Right lobe of liver (tissue), 4 donors: Measurements from ENCODE around the gene DNAAF8.

Source experiments
- CTCF ChIP-seq, 4 donors: fragments of 200-600 bp in 3 of 4; fragments of 450-650 bp in 1 of 4; IDR thresholded peaks; one replicate each; pipeline versions ENCODE4 v1.5.1 to v1.8.0; 2016 to 2022; ENCODE audit warnings: antibody characterized with exemption in 4 of 4, mild to moderate bottlenecking in 2 of 4
- POLR2A ChIP-seq: fragments of 450-650 bp; IDR thresholded peaks from one replicate; pipeline ENCODE4 v1.6.1; 2017; ENCODE audit warnings: antibody characterized with exemption, mild to moderate bottlenecking
- donor health status: DM: no; HTN: no; CAD: no.
- donor health status: DM: no; HTN: no; CAD: no.
- donor health status: DM: no; HTN: yes; CAD: no.

GRCh38 chr16:4769306-4769638 lies 34.9 kb downstream of the DNAAF8 start:
- no peak for TF ChIP-seq CTCF (IDR thresholded peaks at IDR 0.05)
- TF ChIP-seq POLR2A = no peak
